IPS-NIHi7 (cell line): Measurements from ENCODE around the gene ACTN4.

ENCODE experiments used
- DNase-seq: peaks from one replicate; pipeline ENCODE4 v3.0.0; 2012; ENCODE audit warnings: mixed read lengths; ENCODE audit errors: extremely low spot score

The ACTN4 gene

DNA sequence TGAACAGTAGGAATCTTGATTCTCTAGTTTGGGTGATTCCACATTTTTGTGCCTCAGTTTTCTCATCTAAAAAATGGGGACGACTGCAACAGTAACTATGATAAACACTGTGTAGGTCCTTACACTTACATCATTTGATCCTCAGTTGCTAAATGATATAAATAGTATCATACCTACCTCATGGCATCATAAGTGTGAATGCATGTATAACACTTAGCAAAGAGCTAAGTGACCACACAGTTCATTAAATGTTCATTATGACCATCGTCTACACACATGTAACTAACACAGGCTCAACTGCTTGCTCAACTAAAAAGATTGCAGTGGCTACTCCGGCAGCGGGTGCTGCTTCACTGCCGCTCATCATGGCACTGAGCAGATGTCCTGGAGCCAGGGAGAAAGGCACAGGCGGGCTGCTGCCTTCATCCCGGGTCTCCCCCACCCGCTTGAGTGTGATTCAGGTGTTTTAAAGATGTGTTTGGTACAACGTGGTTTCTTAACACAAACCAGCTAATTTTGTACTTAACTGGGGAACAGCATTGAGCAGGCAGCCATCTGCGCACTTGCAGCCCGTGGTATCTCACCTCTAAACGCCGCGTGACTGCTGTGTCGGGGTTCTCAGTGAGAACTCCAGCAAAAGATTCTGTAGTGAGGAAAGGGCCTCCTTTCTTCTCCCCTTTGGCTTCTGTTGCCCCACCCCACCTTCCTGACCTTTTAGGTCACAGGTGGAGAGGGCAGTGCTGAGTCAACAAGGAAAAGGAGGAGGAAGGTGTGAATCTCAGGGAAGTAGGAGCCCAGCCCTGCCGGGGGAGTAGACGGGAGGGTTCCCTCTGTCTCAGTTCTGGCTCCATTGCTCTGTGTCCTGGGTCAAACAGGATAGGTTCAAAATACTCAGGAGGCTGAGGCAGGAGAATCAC, 11.7 kb upstream of the ACTN4 start:
- no peak for DNase-seq

GRCh38 chr19:38638461-38638860, 9.0 kb upstream of the ACTN4 start:
- DNase-seq, result no peak

- DNase-seq, result no peak
These were observed 7.8 kb upstream of the ACTN4 start for GRCh38 chr19:38639679-38640078.

DNA sequence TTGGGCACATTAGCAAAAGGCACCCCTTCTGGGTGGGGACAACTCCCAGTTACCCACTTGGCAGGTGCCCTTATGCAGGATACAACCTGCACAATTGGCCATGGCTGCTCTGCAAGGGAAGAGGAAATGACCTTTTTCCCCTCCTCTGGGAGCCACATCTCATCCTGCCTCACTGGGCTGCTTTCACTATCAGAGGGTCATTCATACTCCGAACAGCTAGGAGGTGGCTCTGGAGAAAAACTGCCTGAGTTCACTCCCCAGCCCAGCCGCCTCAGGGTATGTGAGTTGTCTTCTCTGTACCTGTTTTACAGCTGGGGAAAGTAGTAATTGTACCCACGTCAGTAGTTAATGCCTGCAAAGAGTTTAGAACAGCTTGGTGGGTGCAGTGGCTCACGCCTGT, 7.1 kb upstream of the ACTN4 start:
- no peak for DNase-seq

- DNase-seq, result no peak
These were observed 5.3 kb upstream of the ACTN4 start for GRCh38 chr19:38642176-38642575.

- DNase-seq, result no peak
These were observed 2.7 kb upstream of the ACTN4 start for GRCh38 chr19:38644719-38645118.

GRCh38 chr19:38647966-38648768, 718 bp downstream of the ACTN4 start:
- no peak for DNase-seq

GRCh38 chr19:38648769-38649304, 1.4 kb downstream of the ACTN4 start:
- DNase-seq, result no peak

DNA sequence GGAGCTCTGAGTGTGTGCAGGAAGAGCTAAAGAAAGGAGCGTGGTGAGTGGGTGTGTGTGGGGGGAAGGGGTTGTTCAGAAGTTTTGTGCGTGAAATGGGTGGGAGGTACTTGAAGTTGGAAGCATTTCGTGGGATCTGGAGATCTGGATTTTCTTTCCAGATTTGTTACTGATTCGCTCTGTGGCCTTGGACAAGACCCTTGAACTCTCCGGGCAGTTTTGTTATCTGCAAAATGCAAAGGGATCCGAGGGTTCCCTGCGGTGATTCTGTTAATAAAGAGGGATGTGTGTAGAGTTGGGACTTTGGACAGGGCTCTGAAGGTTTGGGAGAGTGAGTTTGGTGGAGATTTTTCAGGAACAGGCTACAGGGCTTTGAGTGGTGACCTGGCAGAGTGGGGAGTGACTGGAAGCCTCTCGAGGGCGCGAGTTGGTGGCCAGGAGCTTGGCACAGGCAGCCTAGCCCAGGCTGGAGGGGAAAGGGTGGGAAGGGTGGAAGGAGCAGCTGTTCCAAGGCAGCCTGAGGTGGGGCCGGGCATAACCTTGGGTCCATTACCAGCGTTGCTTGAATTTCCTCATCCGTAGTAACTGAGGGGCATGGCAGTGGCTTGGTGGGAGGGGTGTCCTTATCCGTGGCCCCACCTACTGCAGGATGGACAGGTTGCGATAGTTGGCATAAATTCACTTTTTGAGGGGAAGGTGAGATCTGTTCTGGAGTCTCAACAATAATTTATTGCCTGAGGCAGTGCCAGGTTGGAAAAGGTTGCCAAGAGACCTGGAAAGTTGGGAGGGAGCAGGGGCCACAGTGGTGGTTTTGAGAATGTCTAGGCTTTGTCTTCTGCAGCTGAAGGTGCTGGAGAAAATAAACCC, 2.1 kb downstream of the ACTN4 start:
- no peak for DNase-seq

DNA sequence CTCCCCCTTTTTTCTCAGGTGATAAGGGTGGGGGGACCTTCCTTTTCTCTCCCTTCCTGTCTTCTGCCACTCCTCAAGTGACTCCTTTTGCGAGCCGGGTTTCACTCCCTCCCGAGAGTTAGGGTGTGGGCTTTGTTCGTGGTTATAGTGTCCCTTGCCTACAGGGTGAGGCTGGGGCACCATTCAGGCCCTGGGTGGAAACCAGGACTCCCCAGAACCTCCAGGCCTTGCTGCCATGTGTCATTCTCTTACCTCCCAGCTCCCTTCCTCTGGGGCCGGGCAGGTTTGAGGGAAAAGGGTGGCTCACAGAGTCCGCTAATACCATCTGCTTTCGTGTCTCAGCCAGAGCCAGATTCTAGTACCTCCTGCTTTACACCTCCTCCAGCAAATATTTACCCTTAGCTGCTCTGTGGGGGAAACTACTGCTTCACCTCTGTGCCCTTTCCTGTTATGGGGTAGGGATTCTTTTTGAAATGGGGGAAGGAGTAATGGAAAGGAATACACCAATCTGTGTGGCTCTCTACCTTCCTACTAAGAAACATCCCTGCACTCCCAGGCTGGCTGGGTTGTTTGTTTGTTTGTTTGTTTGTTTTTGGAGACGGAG, 2.8 kb downstream of the ACTN4 start:
- DNase-seq, result no peak

DNA sequence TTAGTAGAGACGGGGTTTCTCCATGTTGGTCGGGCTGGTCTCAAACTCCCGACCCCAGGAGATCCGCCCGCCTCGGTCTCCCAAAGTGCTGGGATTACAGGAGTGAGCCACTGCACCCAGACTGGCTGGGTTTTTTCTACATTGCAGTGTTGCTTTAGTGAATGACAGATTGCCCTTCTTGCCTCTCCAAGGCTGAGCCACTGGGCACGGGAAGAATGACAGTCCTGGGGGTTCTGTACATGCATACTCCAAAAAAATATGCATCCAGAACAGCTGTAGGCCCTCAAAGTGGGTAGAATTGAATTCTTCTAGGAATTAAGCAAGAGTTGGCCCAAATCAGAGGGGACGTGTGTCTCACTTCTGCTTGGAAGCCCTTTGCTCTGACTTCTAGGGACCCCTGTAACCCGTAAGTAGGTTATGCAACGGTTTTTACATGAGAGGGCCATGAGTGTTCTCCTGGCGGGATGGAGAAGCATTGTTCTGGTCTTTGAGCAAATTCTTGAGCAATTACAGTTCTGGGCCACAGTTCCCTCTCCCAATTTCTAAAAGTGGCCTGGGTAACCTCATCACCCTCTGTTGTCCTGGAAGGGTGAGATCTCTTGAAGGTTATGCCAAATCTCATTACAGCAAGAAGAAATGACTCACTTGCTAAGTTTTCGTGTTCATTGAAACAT, 3.6 kb downstream of the ACTN4 start:
- DNase-seq, result no peak

DNA sequence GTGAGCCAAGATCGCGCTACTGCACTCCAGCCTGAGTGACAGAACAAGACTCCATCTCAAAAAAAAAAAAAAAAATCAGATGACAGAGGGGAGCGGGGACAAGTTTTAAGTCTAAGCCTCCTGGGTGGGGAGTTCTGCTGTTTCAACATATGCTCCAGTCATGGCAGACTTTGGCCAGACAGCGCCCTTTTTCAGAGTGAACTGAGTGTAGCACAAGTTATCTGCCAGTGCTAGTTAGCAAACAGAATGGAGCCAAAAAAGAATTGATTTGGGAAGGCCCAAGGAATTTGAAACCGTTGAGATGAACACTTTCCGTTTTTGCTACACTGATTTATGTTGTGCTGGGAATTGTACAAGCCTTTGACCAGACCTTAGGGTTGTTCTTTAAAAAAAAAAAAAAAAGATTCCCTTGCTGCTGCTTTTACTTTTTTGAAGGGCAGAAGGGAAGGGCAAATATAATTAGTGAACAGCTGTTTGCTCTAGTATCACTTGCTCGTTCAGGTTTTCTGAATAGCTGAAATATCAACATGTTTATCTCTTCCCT, 5.7 kb downstream of the ACTN4 start:
- no peak for DNase-seq

- no peak for DNase-seq
These were observed 7.2 kb downstream of the ACTN4 start for GRCh38 chr19:38654628-38655055.

- no peak for DNase-seq
These were observed 7.8 kb downstream of the ACTN4 start for GRCh38 chr19:38655148-38655824.

GRCh38 chr19:38656171-38656981, 8.9 kb downstream of the ACTN4 start:
- DNase-seq, result no peak

GRCh38 chr19:38657633-38658222, 10.3 kb downstream of the ACTN4 start:
- DNase-seq, result no peak

GRCh38 chr19:38658462-38659306, 11.2 kb downstream of the ACTN4 start:
- no peak for DNase-seq

DNA sequence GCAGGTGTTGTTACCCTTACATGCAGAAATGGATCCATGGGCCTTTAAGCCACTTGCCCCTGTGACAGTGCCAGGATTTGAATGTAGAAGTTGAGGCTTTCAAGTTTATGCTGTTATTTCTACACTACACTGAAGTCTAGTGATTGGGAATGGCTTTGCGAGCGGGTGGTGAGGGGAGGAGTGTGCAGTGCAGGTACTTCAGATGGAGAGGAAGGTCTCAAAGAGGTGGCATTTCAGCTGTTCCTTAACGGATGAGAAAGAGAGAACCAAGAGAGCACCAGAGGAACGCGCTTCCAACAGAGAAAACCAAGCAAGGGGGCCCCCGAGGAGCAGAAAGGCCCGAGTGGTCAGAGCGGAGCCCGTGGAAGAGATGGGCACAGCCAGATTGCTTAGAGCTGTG, 13.3 kb downstream of the ACTN4 start:
- DNase-seq, result no peak
